ENCODE data around the gene CNOT8.
"Not testable (repeated sequence)": the region's sequence is repeated elsewhere in the genome, so short reads cannot be mapped to it uniquely, and the experiment has no call there.

The CNOT8 gene

GRCh38 chr5:154831451-154831850 lies 27.0 kb upstream of the CNOT8 start:
- in situ Hi-C loops (cut with MboI; ENCODE audit: low sequenced_read_pairs) = no loop called here

- in situ Hi-C loops (cut with MboI; ENCODE audit: low sequenced_read_pairs) = not testable (repeated sequence)
These were observed 25.6 kb upstream of the CNOT8 start for GRCh38 chr5:154832804-154833203.

DNA sequence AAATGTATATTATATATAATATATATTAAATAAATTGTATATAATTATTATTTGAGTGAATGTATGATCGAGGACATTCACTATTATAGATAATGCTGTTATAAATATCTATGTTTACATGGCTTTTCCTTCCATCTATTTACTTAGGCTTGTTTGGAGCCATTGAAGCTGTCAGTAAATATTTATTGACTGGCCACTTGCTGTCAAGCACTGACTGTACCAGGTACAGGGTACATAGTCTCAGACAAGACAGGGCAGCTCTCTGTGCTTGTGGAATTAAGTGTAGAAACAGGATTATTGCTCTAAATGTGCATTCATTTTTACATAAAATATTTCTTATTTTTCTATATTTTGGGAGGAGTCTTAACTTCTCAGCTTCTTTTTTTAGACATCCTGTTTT lies 24.4 kb upstream of the CNOT8 start:
- in situ Hi-C loops (cut with MboI; ENCODE audit: low sequenced_read_pairs) = no loop called here

DNA sequence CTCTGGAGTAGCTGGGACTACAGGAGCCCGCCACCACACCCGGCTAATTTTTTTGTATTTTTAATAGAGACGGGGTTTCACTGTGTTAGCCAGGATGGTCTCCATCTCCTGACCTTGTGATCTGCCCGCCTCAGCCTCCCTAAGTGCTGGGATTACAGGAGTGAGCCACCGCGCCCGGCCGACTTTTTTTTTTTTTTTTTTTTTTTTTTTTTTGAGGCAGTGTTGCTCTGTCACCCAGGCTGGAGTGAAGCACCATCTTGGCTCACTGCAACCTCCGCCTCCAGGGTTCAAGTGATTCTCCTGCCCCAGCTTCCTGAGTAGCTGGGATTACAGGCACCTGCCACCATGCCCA lies 22.8 kb upstream of the CNOT8 start:
- in situ Hi-C loops (cut with MboI; ENCODE audit: low sequenced_read_pairs) = not testable (repeated sequence)

DNA sequence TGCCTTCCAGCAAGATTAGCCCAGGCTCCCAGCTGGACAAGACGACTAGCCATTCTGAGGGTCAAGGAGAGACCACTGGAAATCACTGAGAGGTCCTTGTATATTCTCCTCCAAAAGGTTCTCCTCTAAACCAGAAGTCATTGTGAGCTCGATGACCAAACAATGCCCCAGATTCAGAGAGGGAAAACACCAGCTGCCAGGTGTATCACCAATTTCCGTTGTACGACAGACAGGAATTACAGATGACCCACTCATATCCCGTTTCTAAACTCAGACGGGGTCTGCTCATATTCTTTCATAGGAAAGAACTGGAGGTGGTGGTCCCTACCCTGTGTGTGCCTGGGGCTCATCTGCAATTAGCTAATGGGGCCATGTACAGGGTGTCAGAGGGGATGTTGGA lies 22.2 kb upstream of the CNOT8 start:
- in situ Hi-C loops (cut with MboI; ENCODE audit: low sequenced_read_pairs) = no loop called here

GRCh38 chr5:154837009-154837901 lies 21.2 kb upstream of the CNOT8 start:
- in situ Hi-C loops (cut with MboI; ENCODE audit: low sequenced_read_pairs) = no loop called here

- in situ Hi-C loops (cut with MboI; ENCODE audit: low sequenced_read_pairs) = no loop called here
These were observed 17.8 kb upstream of the CNOT8 start for GRCh38 chr5:154840435-154841272.

- in situ Hi-C loops (cut with MboI; ENCODE audit: low sequenced_read_pairs) = no loop called here
These were observed 17.2 kb upstream of the CNOT8 start for GRCh38 chr5:154841273-154841661.

- in situ Hi-C loops (cut with MboI; ENCODE audit: low sequenced_read_pairs) = no loop called here
These were observed 15.5 kb upstream of the CNOT8 start for GRCh38 chr5:154842689-154843530.

DNA sequence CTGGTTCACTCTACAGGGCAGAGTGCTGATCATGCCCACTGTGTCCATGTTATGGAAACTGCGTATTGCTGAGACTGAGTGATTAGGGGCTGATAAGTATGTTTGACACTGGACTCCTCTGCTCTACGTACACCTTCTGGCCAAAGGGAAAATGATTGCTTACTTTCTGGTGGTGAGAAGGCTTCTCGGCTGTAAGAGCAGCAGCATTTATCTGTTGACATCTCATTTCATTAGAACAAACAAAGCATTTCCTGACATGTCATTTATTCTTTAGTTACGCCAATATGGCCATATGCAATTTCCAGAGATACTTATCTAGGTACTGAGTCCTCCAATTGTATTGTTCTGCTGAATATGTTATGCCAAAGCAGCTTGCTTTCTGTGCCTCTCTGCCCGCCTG lies 13.6 kb upstream of the CNOT8 start:
- in situ Hi-C loops (cut with MboI; ENCODE audit: low sequenced_read_pairs) = no loop called here

GRCh38 chr5:154849264-154849785 lies 9.1 kb upstream of the CNOT8 start:
- in situ Hi-C loops (cut with MboI; ENCODE audit: low sequenced_read_pairs) = no loop called here

- in situ Hi-C loops (cut with MboI; ENCODE audit: low sequenced_read_pairs) = no loop called here
These were observed 8.6 kb upstream of the CNOT8 start for GRCh38 chr5:154849791-154850201.

DNA sequence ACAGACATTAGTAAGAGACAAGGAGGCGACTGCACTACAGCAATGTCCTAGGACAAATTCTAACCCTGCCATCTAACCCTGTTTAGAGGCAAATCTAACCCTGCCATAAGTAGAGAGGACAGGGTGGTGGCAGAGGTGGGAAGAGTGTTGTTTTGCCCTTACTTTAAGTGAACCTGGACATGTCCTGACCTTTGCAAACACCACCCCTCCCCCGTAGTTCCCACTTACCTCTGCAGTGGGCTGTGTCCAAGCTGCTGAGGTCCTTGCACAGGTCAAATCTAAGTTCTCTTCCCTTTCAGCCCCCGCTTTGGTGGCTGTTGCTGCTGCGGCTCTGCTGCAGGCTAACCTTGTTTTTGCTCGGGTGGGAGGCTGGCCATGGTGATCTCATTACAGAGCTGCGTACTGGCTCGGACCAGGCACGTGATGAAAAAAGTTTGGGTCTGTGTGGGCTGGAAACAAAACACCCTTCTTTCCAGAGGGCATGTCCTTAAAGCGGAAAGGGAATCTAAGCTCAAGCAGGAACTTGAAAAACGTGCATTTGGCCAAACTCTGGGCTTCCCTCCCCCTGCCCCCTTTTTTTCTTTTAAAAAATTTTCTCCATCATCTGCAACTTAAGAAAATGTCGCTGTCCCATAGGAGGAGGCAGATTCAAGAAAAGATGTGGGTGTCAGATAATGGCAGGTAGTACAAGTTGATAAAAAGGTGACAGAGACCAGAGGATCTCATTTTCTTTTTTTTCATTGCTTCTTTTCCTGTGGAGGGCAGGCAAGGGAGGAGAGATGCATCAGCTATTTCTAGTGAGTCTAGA lies 8.0 kb upstream of the CNOT8 start, which contains the start of gene FAXDC2:
Gene FAXDC2, minus strand, starts transcription at position 349 of the 808 bp plus-strand sequence. CDS start 12,425 bp downstream, outside the sequence.
- in situ Hi-C loops (cut with MboI; ENCODE audit: low sequenced_read_pairs) = no loop called here

GRCh38 chr5:154851351-154851750 lies 7.1 kb upstream of the CNOT8 start:
- in situ Hi-C loops (cut with MboI; ENCODE audit: low sequenced_read_pairs) = no loop called here

DNA sequence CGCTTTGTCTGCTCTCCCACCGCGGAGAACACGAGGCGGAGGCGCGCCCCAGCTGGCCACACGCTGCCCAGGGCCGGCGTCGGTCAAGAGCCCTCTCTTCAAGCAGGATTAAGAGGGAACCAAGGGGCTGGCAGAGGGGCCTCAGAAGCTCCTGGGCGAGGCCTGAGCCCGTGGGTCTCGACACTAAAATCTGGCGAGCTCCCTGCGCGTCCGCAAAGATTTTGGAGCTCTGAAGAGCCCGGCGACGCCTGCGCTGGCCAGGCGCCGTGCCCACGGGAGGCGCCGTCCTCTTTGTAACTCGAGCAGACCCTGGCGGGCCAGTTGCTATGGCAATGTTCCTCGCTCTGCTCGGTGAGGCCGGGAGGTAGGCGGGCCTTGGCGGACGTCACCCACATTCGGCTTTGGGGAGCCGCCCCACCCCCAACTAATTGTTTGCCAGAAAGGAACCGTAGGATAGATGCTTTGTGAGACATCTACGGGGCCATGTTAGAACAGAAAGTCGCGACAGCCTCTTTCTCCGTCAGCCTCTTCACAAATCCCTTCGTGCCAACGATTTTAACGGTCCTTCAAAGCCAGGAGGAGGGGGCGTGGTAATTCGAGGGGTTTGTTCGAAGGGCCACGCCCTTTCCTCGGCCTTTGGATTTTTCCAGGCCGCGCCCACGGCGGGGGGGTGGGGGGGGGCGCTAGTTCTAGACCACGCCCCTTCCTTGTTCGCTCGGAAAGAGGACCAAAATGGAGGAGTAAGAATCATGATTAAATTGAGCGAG lies 714 bp upstream of the CNOT8 start:
- in situ Hi-C loops (cut with MboI; ENCODE audit: low sequenced_read_pairs) = no loop called here

DNA sequence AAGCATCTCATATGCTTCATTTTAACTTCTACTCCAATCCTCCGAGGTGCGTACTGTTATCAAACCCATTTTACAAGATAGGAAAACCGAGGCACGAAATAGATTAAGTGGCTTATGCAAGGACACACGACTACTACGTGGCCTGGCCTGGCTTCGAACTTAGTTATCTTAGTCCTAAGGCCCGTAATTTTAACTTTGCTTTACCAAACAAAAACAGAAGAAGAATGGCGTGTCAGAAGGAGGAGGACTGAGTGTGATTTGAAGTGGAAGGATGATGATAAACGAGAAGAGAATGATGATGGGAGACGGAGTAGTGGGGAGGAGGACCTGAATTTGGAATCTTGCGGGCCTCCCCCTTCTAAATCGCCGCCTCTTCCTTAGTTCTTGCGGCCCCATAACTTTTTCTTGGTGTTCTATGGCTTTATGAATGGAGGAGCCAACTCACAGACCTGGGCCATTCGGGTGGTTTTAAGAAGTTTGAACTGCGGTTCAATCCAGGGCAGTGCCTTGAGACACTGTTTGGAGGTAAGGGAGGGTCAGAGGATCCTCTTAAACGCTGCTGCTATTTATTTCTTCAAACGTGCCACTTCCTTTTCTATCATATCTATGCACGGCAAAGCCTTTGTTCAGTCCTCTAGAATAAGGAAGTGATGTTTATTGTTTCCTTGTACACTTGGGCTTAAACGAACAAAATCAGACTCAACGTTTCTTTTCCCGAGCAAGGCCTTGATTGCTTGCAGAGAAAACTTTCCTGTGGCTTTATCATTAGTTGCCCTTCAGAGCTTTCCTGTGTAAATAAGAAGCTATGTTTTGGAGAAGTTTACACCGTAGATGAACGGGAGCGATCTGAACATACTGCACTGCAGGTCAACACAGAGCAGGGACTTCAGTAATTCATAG lies 795 bp downstream of the CNOT8 start:
- in situ Hi-C loops (cut with MboI; ENCODE audit: low sequenced_read_pairs) = no loop called here

GRCh38 chr5:154860123-154860522 lies 1.7 kb downstream of the CNOT8 start:
- in situ Hi-C loops (cut with MboI; ENCODE audit: low sequenced_read_pairs) = no loop called here

DNA sequence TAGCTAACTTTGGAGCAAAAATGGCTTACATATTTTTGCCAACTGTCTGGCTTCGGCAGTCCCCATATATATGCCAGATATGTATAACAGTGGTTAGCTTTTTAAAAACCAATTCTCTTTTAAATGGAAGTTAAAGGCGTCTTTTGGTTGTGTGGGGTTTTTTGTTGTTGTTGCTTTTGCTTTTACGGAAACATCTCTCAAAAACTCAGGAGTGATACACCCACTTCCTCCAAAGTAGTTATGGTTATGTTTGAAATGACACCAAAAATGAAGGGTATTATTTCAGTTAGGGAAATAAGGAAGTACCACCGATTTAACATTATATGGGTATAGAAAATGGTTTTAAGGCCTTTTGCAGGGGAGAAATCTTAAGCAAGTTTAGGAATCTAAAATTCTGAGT lies 2.3 kb downstream of the CNOT8 start:
- in situ Hi-C loops (cut with MboI; ENCODE audit: low sequenced_read_pairs) = no loop called here

All from HL-60/S4 treated with phorbol 12-myristate 13-acetate at 8.2 ng/mL for 4 days and 3 days (cell line).